Pulmonary artery endothelial cell (primary cell): ENCODE measurements around the gene NLRP6. TPM values are rescaled to one million over a fixed set of nuclear protein-coding genes. Genes with fewer than 3 reads are reported as not detected.

ENCODE experiments used
- DNase-seq: peaks from one replicate; pipeline ENCODE4 v3.0.0-alpha.2; 2011; ENCODE audit warnings: low read depth, low spot score
- total RNA-seq: library from RNA; depleted of rRNA; stranded (reverse); fragments of >200 nt; gene quantifications from 2 replicates; pipeline ENCODE4 v1.2.3, GENCODE V29; 2014

Gene NLRP6
- total RNA-seq, 1 donor from 2014 or later, result not detected

- no peak for DNase-seq
Observed at GRCh38 chr11:292211-293121, 14.3 kb downstream of the NLRP6 start.

GRCh38 chr11:293271-293851, 15.2 kb downstream of the NLRP6 start:
- DNase-seq, result no peak

GRCh38 chr11:293852-294661, 15.8 kb downstream of the NLRP6 start:
- DNase-seq, result no peak

GRCh38 chr11:294780-295179, 16.6 kb downstream of the NLRP6 start:
- DNase-seq, result no peak

GRCh38 chr11:295351-296170, 17.4 kb downstream of the NLRP6 start:
- DNase-seq, result no peak

GRCh38 chr11:296171-297050, 18.2 kb downstream of the NLRP6 start:
- DNase-seq, result no peak

GRCh38 chr11:297051-297585, 18.9 kb downstream of the NLRP6 start:
- no peak for DNase-seq

- no peak for DNase-seq
Observed at GRCh38 chr11:297586-298405, 19.6 kb downstream of the NLRP6 start.

- no peak for DNase-seq
Observed at GRCh38 chr11:298406-299065, 20.3 kb downstream of the NLRP6 start.

- no peak for DNase-seq
Observed at GRCh38 chr11:299081-299891, 21.1 kb downstream of the NLRP6 start, which contains the start of gene IFITM5. Gene IFITM5, minus strand, starts transcription at chr11:299526. Its CDS starts 36 bp downstream, at chr11:299490.

GRCh38 chr11:299951-300735, 21.9 kb downstream of the NLRP6 start:
- DNase-seq, result no peak

- no peak for DNase-seq
Observed at GRCh38 chr11:303363-303762, 25.2 kb downstream of the NLRP6 start.

GRCh38 chr11:304061-304506, 25.9 kb downstream of the NLRP6 start:
- DNase-seq, result no peak

GRCh38 chr11:304915-305843, 27.0 kb downstream of the NLRP6 start:
- peak; percentile 43 for DNase-seq

- DNase-seq, result no peak
Observed at GRCh38 chr11:305844-306211, 27.6 kb downstream of the NLRP6 start.
